BLaER1 treated with 17β-estradiol and CSF1 and Interleukin-3, amounts not matched to agents 10 nM and 100 nM (cell line): ENCODE measurements around the gene HS6ST3.
A peak's percentile ranks its signal among the peaks of the same experiment; 100 is the strongest.

Experiments
- H3K27ac ChIP-seq, 11 experiments: shearing (Covaris generic); formaldehyde crosslinking; 2 replicates each; pipeline ENCODE4 v1.8.1; 2022
- H3K27me3 ChIP-seq, 11 experiments: shearing (Covaris generic); formaldehyde crosslinking; 2 replicates each; pipeline ENCODE4 v1.8.1; 2022
- H3K36me3 ChIP-seq, 11 experiments: shearing (Covaris generic); formaldehyde crosslinking; 2 replicates each; pipeline ENCODE4 v1.8.1; 2022
- H3K4me1 ChIP-seq, 10 experiments: shearing (Covaris generic); formaldehyde crosslinking; 2 replicates each; pipeline ENCODE4 v1.8.1; 2022
- H3K4me2 ChIP-seq, 11 experiments: shearing (Covaris generic); formaldehyde crosslinking; 2 replicates each; pipeline ENCODE4 v1.8.1; 2022
- H3K4me3 ChIP-seq, 10 experiments: shearing (Covaris generic); formaldehyde crosslinking; 2 replicates each; pipeline ENCODE4 v1.8.1; 2022
- H3K9ac ChIP-seq, 11 experiments: shearing (Covaris generic); formaldehyde crosslinking; 2 replicates each; pipeline ENCODE4 v1.8.1; 2022
- H3K9me3 ChIP-seq, 11 experiments: shearing (Covaris generic); formaldehyde crosslinking; replicated peaks in 1 of 11; 2 replicates each; pipeline ENCODE4 v1.8.1; 2022
- H4K20me1 ChIP-seq, 11 experiments: shearing (Covaris generic); formaldehyde crosslinking; 2 replicates each; pipeline ENCODE4 v1.8.1; 2022
- Cebpa-rat ChIP-seq, 11 experiments: shearing (Covaris generic); IDR thresholded peaks; 2 replicates each; pipeline ENCODE4 v1.8.1; 2022

The HS6ST3 gene

GRCh38 chr13:96397807-96398206 lies 307.9 kb downstream of the HS6ST3 start:
- Histone ChIP-seq H3K27me3 (no peaks in the 10 kb centered on the region), H3K9me3 (peaks cover 0 to 9% (median 4%) of the 10 kb centered on the region in 11 experiments; a peak in 10 of 22 replicates), H3K4me2 (no peak overlapping the region), H3K36me3 (no peaks in the 10 kb centered on the region), H3K4me3 (no peak overlapping the region), H3K9ac (no peak overlapping the region), H3K4me1 (no peaks in the 10 kb centered on the region), H3K27ac (no peak overlapping the region), H4K20me1 (no peaks in the 10 kb centered on the region)
- no peak for TF ChIP-seq Cebpa-rat (IDR thresholded peaks at IDR 0.05)

GRCh38 chr13:96398486-96398885 lies 308.6 kb downstream of the HS6ST3 start:
- no peak overlapping the region for H3K27ac ChIP-seq
- peaks cover 0 to 3% (median 0%) of the 10 kb centered on the region in 11 experiments; a peak in 3 of 22 replicates for H3K9me3 ChIP-seq
- no peak overlapping the region for H3K4me3 ChIP-seq
- H3K4me2 ChIP-seq = no peak overlapping the region
- H3K9ac ChIP-seq = no peak overlapping the region
- no peaks in the 10 kb centered on the region for H3K4me1 ChIP-seq
- TF ChIP-seq Cebpa-rat (IDR thresholded peaks at IDR 0.05) = no peak
- H3K36me3 ChIP-seq = no peaks in the 10 kb centered on the region
- no peaks in the 10 kb centered on the region for H4K20me1 ChIP-seq
- no peaks in the 10 kb centered on the region for H3K27me3 ChIP-seq

- TF ChIP-seq Cebpa-rat (IDR thresholded peaks at IDR 0.05) = no peak
- no peak overlapping the region for H3K4me2 ChIP-seq
These were observed 313.3 kb downstream of the HS6ST3 start for GRCh38 chr13:96403241-96403640.

DNA sequence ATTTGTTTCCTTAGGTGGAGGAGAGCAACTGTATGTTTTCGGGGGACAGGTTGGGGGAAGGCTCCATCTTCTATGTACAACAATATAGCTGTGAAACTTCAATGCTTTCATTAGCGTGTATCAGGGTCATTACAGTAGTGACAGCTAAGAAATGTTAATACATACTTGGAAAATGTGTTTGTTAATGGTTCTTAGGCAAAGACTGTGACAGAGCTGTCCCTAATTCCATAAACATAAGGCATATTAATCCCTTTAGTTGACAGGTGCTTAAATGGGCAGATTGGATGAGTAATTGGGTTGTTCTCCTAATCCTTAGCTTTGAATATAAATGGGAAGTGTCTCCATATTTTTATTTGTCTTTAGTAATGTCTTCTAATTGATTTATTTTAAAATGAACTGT lies 313.7 kb downstream of the HS6ST3 start:
- Histone ChIP-seq H4K20me1 (no peaks in the 10 kb centered on the region), H3K4me3 (no peak overlapping the region), H3K27ac (no peak overlapping the region), H3K27me3 (no peaks in the 10 kb centered on the region), H3K36me3 (no peaks in the 10 kb centered on the region), H3K9me3 (peaks cover 0 to 6% (median 0%) of the 10 kb centered on the region in 11 experiments; a peak in 1 of 22 replicates), H3K9ac (no peak overlapping the region), H3K4me2 (no peak overlapping the region), H3K4me1 (no peaks in the 10 kb centered on the region)
- TF ChIP-seq Cebpa-rat (IDR thresholded peaks at IDR 0.05) = no peak

More at GRCh38 chr13:96403241-96403640, 313.3 kb downstream of the HS6ST3 start:
- Histone ChIP-seq H3K36me3 (no peaks in the 10 kb centered on the region), H3K9ac (no peak overlapping the region), H3K27ac (no peak overlapping the region), H3K4me3 (no peak overlapping the region), H3K9me3 (peaks cover 0 to 6% (median 0%) of the 10 kb centered on the region in 11 experiments; a peak in 1 of 22 replicates), H3K27me3 (no peaks in the 10 kb centered on the region), H4K20me1 (no peaks in the 10 kb centered on the region), H3K4me1 (no peaks in the 10 kb centered on the region)

- no peaks in the 10 kb centered on the region for H3K27me3 ChIP-seq
- no peaks in the 10 kb centered on the region for H4K20me1 ChIP-seq
- H3K4me1 ChIP-seq = peaks cover 0 to 24% (median 13%) of the 10 kb centered on the region in 10 experiments; a peak in 13 of 20 replicates
- H3K4me2 ChIP-seq = no peak overlapping the region
- peaks cover 0 to 13% (median 0%) of the 10 kb centered on the region in 11 experiments; a peak in 1 of 22 replicates for H3K9me3 ChIP-seq
- no peak for TF ChIP-seq Cebpa-rat (IDR thresholded peaks at IDR 0.05)
- no peaks in the 10 kb centered on the region for H3K36me3 ChIP-seq
- H3K4me3 ChIP-seq = no peak overlapping the region
- no peak overlapping the region for H3K9ac ChIP-seq
- no peak overlapping the region for H3K27ac ChIP-seq
These were observed 326.0 kb downstream of the HS6ST3 start for GRCh38 chr13:96415831-96416385.

DNA sequence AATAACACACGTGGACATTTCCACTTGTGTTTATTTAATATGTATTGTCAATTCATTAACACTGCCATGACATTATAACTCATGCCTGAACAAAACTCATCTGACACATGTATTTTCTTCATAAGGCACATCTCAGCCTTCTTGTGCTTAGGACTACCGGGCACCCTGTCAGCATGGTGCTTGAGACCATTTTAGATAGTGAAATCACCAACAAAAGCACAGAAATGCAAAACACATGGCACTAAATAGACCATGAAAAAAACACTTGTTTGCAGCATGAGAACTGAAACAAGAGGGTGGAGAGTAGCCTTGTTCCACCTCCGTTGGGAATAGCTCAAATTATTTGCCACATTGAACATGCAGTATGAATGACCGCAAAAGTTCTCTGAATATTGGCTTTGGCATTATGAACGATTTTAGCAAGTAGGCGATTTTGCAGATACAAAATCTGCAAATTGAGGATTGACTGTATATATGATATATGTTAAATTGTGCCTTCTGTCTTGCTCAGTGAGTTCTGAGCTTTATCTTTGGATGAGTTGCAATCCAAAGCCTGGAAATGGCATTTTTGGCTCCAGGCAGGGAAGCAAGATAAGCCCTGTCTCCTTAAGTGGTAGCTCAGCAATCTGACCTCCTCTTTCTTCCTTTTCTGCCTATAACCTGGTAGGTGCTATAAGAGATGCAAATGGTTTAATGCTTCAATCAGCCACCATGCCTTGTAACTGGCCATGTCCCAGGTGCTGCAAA lies 328.2 kb downstream of the HS6ST3 start:
- no peaks in the 10 kb centered on the region for H4K20me1 ChIP-seq

DNA sequence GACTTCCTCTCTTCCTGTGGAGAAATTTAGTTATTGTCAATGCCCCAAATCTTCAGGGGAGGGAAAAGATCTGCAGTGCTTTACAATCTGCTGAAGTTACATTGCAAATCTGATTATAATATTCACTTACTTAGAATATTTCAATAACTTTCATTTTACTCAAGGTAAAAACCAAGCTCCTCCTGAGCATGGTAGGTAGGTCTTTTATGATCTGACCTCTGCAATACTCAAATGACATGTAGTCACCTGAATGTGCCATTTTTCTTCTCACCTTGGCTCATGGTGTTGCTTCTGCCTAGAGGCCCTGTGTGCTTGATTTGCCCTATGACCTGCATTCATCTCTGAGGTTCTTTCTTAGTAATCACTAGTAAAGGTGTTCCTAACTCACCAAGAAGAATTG lies 331.4 kb downstream of the HS6ST3 start:
- Histone ChIP-seq H4K20me1 (no peaks in the 10 kb centered on the region), H3K4me3 (no peak overlapping the region), H3K4me2 (no peak overlapping the region), H3K9ac (no peak overlapping the region), H3K27ac (no peak overlapping the region), H3K27me3 (no peaks in the 10 kb centered on the region), H3K9me3 (no peaks in the 10 kb centered on the region), H3K4me1 (peaks cover 0 to 8% (median 0%) of the 10 kb centered on the region in 10 experiments; a peak in 3 of 20 replicates), H3K36me3 (no peaks in the 10 kb centered on the region)
- no peak for TF ChIP-seq Cebpa-rat (IDR thresholded peaks at IDR 0.05)

More for the DNA sequence above, 328.2 kb downstream of the HS6ST3 start:
- Histone ChIP-seq H3K27ac (no peak overlapping the region), H3K36me3 (no peaks in the 10 kb centered on the region), H3K4me1 (peaks cover 0 to 8% (median 0%) of the 10 kb centered on the region in 10 experiments; a peak in 3 of 20 replicates), H3K4me2 (0 out of 22 replicates have a peak overlapping the region, but pooled peaks of 1 of the 11 experiments have one; percentile 7), H3K27me3 (no peaks in the 10 kb centered on the region), H3K4me3 (no peak overlapping the region), H3K9me3 (no peaks in the 10 kb centered on the region), H3K9ac (no peak overlapping the region)
- TF ChIP-seq Cebpa-rat (IDR thresholded peaks at IDR 0.05) = no peak

DNA sequence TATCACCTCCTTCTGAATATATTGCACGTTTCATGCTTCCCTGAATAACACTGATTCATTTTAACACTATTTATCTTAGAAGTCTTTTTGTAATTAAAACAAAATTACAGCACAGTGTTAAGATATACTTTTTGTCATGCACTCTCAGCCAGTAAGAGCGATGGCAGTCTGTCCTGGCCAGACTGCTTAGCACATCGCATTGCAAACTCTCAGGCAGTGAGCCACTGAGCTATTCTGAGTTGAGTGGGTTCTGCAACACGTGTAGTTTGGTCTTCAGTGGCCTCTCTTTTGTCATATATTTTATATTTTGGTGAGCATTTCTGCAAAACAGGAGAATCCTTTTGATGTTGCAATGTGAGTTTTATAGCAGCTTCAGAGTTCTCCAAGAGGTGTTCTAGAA lies 332.1 kb downstream of the HS6ST3 start:
- no peak overlapping the region for H3K27ac ChIP-seq
- no peak overlapping the region for H3K4me3 ChIP-seq
- TF ChIP-seq Cebpa-rat (IDR thresholded peaks at IDR 0.05) = no peak
- no peaks in the 10 kb centered on the region for H3K27me3 ChIP-seq
- H4K20me1 ChIP-seq = no peaks in the 10 kb centered on the region
- no peak overlapping the region for H3K4me2 ChIP-seq
- H3K36me3 ChIP-seq = no peaks in the 10 kb centered on the region
- peaks cover 0 to 8% (median 0%) of the 10 kb centered on the region in 10 experiments; a peak in 3 of 20 replicates for H3K4me1 ChIP-seq
- no peak overlapping the region for H3K9ac ChIP-seq
- no peaks in the 10 kb centered on the region for H3K9me3 ChIP-seq

GRCh38 chr13:96426167-96426566 lies 336.3 kb downstream of the HS6ST3 start:
- Histone ChIP-seq H3K27me3 (no peaks in the 10 kb centered on the region), H3K4me3 (no peak overlapping the region), H3K4me1 (0 out of 20 replicates have a peak, but pooled peaks cover 0 to 8% (median 0%) of the 10 kb centered on the region in 10 experiments), H3K9me3 (no peaks in the 10 kb centered on the region), H3K36me3 (no peaks in the 10 kb centered on the region), H3K4me2 (no peak overlapping the region), H3K27ac (no peak overlapping the region), H4K20me1 (no peaks in the 10 kb centered on the region), H3K9ac (no peak overlapping the region)
- no peak for TF ChIP-seq Cebpa-rat (IDR thresholded peaks at IDR 0.05)
